Measurements from ENCODE around the gene AURKB. TPM values are rescaled to one million over a fixed set of nuclear protein-coding genes. Genes with fewer than 3 reads are reported as not detected.

AURKB gene
- total and polyA plus RNA-seq, 2 of the 13 experiments (the other 11 are each of a cell fraction or from before 2014, with no cell fraction given), result 29.5 to 75.3 TPM

DNA sequence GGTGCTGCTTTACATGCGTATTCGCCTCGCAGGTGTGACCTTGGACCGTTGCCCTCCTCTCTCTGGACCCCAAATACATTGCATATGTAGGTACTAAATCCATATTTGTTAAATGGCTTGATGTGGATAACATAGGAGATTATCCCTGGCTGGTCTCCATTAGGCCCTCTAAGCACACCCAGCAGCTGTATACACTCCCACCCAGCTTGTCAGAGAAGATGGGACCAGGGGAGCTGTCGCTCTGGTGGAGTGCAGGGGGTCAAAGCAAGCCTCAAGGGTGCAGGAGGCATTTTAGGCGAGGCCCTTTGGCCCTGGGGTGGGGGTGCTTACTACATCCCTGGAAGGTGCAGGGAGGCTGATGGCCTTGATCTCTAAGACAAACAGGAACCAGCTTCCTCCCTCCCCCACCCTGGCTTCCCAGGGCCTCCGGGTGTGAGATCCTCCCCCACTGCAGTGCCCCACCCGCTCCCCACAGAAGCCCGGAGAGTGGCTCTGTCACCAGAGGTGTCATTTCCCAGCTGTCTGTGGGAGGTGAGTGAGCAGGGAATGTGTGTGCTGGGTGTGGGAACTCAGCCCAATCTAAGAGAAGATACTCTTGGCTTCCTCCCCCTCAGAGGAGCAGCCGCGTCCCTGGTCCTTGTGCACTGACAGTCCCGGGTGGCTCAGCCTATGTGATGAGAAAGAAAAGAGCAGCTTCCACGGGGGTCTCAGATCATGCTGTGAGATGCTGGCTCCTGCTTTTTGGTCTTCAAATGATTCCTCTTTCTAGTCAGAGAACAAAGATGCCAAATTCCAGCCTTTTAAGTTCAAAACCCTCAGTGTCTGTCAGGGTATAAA lies 46.2 kb downstream of the AURKB start (continued):
- TF ChIP-seq, protein P1, sequence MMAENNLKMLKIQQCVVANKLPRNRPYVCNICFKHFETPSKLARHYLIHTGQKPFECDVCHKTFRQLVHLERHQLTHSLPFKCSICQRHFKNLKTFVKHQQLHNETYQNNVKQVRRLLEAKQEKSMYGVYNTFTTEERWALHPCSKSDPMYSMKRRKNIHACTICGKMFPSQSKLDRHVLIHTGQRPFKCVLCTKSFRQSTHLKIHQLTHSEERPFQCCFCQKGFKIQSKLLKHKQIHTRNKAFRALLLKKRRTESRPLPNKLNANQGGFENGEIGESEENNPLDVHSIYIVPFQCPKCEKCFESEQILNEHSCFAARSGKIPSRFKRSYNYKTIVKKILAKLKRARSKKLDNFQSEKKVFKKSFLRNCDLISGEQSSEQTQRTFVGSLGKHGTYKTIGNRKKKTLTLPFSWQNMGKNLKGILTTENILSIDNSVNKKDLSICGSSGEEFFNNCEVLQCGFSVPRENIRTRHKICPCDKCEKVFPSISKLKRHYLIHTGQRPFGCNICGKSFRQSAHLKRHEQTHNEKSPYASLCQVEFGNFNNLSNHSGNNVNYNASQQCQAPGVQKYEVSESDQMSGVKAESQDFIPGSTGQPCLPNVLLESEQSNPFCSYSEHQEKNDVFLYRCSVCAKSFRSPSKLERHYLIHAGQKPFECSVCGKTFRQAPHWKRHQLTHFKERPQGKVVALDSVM (CRISPR knock-in tag; IDR thresholded peaks at IDR 0.05), result 0 out of 2 replicates have a peak, but pooled peaks have one; percentile 56
- TF ChIP-seq CBX2 (IDR thresholded peaks at IDR 0.05; ENCODE audit: low read depth, low read length), result no peak
- no peak for TF ChIP-seq CBX2 (CRISPR knock-in tag; IDR thresholded peaks at IDR 0.05; ENCODE audit: low read depth)
- peak; percentile 53 for TF ChIP-seq FOXA3 (CRISPR knock-in tag; IDR thresholded peaks at IDR 0.05)
- TF ChIP-seq KDM6A (CRISPR knock-in tag; IDR thresholded peaks at IDR 0.05; ENCODE audit: low read depth), result peak; percentile 75
- TF ChIP-seq, protein P2, sequence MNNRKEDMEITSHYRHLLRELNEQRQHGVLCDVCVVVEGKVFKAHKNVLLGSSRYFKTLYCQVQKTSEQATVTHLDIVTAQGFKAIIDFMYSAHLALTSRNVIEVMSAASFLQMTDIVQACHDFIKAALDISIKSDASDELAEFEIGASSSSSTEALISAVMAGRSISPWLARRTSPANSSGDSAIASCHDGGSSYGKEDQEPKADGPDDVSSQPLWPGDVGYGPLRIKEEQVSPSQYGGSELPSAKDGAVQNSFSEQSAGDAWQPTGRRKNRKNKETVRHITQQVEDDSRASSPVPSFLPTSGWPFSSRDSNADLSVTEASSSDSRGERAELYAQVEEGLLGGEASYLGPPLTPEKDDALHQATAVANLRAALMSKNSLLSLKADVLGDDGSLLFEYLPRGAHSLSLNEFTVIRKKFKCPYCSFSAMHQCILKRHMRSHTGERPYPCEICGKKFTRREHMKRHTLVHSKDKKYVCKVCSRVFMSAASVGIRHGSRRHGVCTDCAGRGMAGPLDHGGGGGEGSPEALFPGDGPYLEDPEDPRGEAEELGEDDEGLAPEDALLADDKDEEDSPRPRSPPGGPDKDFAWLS (CRISPR knock-in tag; IDR thresholded peaks at IDR 0.05; ENCODE audit: borderline replicate concordance), result no peak
- no peak for TF ChIP-seq ZNF562 (CRISPR knock-in tag; IDR thresholded peaks at IDR 0.05; ENCODE audit: borderline replicate concordance)
- no peak for TF ChIP-seq FOXJ3 (CRISPR knock-in tag; IDR thresholded peaks at IDR 0.05; ENCODE audit: borderline replicate concordance)
- TF ChIP-seq, protein P3, sequence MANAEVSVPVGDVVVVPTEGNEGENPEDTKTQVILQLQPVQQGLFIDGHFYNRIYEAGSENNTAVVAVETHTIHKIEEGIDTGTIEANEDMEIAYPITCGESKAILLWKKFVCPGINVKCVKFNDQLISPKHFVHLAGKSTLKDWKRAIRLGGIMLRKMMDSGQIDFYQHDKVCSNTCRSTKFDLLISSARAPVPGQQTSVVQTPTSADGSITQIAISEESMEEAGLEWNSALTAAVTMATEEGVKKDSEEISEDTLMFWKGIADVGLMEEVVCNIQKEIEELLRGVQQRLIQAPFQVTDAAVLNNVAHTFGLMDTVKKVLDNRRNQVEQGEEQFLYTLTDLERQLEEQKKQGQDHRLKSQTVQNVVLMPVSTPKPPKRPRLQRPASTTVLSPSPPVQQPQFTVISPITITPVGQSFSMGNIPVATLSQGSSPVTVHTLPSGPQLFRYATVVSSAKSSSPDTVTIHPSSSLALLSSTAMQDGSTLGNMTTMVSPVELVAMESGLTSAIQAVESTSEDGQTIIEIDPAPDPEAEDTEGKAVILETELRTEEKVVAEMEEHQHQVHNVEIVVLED (CRISPR knock-in tag; IDR thresholded peaks at IDR 0.05; ENCODE audit: borderline replicate concordance), result no peak
- TF ChIP-seq CC2D1A (CRISPR knock-in tag; IDR thresholded peaks at IDR 0.05), result no peak
- no peak for TF ChIP-seq ZNF746 (CRISPR knock-in tag; IDR thresholded peaks at IDR 0.05)
- no peak for TF ChIP-seq NFE2L1 (CRISPR knock-in tag; IDR thresholded peaks at IDR 0.05; ENCODE audit: borderline replicate concordance)
- TF ChIP-seq ARID2 (CRISPR knock-in tag; IDR thresholded peaks at IDR 0.05; ENCODE audit: borderline replicate concordance), result no peak
- TF ChIP-seq, protein P4, sequence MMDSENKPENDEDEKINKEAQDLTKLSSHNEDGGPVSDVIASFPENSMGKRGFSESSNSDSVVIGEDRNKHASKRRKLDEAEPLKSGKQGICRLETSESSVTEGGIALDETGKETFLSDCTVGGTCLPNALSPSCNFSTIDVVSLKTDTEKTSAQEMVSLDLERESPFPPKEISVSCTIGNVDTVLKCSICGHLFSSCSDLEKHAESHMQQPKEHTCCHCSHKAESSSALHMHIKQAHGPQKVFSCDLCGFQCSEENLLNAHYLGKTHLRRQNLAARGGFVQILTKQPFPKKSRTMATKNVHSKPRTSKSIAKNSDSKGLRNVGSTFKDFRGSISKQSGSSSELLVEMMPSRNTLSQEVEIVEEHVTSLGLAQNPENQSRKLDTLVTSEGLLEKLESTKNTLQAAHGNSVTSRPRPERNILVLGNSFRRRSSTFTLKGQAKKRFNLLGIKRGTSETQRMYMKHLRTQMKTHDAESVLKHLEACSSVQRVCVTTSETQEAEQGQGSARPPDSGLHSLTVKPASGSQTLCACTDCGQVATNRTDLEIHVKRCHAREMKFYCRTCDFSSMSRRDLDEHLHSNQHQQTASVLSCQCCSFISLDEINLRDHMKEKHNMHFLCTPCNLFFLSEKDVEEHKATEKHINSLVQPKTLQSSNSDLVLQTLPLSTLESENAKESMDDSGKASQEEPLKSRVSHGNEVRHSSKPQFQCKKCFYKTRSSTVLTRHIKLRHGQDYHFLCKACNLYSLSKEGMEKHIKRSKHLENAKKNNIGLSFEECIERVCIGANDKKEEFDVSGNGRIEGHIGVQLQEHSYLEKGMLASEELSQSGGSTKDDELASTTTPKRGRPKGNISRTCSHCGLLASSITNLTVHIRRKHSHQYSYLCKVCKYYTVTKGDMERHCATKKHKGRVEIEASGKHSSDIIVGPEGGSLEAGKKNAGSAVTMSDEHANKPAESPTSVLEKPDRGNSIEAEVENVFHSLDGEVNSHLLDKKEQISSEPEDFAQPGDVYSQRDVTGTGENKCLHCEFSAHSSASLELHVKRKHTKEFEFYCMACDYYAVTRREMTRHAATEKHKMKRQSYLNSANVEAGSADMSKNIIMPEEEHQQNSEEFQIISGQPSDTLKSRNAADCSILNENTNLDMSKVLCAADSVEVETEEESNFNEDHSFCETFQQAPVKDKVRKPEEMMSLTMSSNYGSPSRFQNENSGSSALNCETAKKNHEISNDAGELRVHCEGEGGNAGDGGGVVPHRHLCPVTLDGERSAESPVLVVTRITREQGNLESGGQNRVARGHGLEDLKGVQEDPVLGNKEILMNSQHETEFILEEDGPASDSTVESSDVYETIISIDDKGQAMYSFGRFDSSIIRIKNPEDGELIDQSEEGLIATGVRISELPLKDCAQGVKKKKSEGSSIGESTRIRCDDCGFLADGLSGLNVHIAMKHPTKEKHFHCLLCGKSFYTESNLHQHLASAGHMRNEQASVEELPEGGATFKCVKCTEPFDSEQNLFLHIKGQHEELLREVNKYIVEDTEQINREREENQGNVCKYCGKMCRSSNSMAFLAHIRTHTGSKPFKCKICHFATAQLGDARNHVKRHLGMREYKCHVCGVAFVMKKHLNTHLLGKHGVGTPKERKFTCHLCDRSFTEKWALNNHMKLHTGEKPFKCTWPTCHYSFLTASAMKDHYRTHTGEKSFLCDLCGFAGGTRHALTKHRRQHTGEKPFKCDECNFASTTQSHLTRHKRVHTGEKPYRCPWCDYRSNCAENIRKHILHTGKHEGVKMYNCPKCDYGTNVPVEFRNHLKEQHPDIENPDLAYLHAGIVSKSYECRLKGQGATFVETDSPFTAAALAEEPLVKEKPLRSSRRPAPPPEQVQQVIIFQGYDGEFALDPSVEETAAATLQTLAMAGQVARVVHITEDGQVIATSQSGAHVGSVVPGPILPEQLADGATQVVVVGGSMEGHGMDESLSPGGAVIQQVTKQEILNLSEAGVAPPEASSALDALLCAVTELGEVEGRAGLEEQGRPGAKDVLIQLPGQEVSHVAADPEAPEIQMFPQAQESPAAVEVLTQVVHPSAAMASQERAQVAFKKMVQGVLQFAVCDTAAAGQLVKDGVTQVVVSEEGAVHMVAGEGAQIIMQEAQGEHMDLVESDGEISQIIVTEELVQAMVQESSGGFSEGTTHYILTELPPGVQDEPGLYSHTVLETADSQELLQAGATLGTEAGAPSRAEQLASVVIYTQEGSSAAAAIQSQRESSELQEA (CRISPR knock-in tag; IDR thresholded peaks at IDR 0.05; ENCODE audit: not compliant biosample characterization), result no peak

Measured in HepG2 (cell line).